Stimulated activated naive CD8-positive, alpha-beta T cell treated with anti-CD3 and anti-CD28 coated beads, Interleukin-15, Interleukin-2, amounts not matched to agents 100 U/mL and 50 U/mL, for 24 hours (primary cell): ENCODE measurements around the gene FIBCD1.

ENCODE experiments used
- ATAC-seq: fragments of 150-1000 bp; cut with Tn5 transposase; one replicate; pipeline ENCODE4 v1.10.0; 2021
- DNase-seq: peaks from one replicate; pipeline ENCODE4 v3.0.0; 2021

The FIBCD1 gene

DNA sequence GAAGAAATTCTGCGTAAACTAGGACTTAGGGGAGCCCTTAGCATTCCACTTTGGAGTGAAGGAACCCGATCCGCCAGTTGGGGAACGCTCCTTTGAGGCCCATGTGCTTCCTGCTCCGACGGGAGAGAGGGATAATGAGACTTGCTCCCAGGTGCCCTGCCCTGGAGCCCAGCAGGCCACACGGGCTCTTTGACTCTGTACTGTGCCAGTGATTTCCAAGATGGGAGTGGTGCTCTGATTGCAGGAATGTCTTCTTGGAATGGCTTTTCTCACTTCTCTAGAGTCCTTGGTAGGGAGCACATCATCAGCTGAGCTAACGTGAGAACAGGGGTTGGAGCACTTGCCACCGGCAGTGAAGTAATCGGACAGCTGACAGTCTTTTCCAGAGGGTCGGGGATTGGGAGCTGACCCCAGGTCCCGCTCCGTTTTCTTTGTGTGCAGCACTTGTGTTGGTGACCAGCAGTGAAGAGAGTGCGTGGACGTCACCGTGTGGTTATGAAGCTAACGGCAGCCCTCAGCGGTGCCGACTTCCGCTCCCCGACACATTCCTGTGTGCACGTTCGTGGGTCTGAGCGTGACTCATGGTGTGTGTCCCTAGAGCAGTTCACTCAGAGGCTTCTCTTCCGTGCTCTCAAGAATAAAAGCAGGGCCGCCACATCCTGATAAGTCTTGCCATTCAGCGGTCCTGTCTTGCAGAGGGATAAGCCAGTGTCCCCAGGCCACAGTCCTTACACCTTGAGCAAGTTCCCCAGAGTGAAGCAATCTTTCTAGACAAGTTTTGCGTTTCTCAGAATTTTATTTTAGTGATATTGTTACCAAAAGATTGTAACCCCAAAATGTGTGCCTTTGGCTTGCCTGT lies 78.4 kb downstream of the FIBCD1 start:
- ATAC-seq: no peak

GRCh38 chr9:130858739-130859705 lies 80.0 kb downstream of the FIBCD1 start:
- DNase-seq: no peak
- no peak for ATAC-seq

More for the DNA sequence above, 78.4 kb downstream of the FIBCD1 start:
- no peak for DNase-seq

- DNase-seq: no peak
- ATAC-seq: no peak
Measured at GRCh38 chr9:130857864-130858738, 80.9 kb downstream of the FIBCD1 start.

DNA sequence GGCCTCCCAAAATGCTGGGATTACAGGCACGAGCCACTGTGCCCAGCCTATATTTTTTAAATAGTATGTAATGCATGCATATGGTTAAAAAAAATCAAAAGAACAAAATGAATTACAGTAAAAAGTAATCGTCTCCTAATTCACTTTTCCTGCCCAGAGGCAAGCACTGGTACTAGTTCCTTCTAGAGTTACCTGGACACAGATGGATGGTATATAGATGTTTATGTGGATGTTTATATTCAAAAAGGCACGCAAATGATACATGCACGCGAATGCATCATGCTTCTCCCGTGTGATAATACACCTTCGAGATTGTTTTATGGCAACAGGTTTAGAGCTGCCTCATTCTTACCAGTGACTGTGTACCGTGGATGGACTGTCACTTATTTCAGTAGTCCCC lies 82.6 kb downstream of the FIBCD1 start:
- ATAC-seq (no peak), DNase-seq (no peak)

GRCh38 chr9:130854835-130855234 lies 84.2 kb downstream of the FIBCD1 start:
- no peak for DNase-seq
- ATAC-seq: no peak

DNA sequence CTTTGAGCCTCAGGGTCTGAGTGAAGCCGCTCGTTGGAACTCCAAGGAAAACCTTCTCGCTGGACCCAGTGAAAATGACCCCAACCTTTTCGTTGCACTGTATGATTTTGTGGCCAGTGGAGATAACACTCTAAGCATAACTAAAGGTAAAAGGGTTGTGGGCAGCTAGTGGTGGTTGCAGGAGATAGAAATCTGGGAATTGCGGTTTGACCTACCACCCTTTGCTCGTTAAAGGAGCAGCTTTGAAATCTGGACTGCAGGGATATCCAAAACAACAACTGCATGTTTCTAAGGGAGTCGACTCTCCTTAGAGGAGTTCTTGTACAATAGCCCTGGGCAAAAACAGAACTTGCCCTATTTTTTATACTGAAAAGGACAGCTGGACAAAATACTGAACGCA lies 85.0 kb downstream of the FIBCD1 start:
- no peak for DNase-seq
- ATAC-seq: no peak

- no peak for DNase-seq
- ATAC-seq: no peak
Measured at GRCh38 chr9:130852801-130853200, 86.2 kb downstream of the FIBCD1 start.
